ENCODE results near the gene LAIR2.

Gene LAIR2

GRCh38 chr19:54457773-54458647 is 44.6 kb upstream of the LAIR2 start:
- H3K4me3 ChIP-seq (replicated peaks; ENCODE audit: low read depth, low read length), result no peak overlapping the region
- DNase-seq (ENCODE audit: extremely low read depth, low read depth), result no peak
- no peak for TF ChIP-seq CTCF (IDR thresholded peaks at IDR 0.05; ENCODE audit: low read depth, low read length, missing control alignments)

GRCh38 chr19:54458648-54459281 is 43.9 kb upstream of the LAIR2 start:
- no peak for TF ChIP-seq CTCF (IDR thresholded peaks at IDR 0.05; ENCODE audit: low read depth, low read length, missing control alignments)
- DNase-seq (ENCODE audit: extremely low read depth, low read depth), result no peak
- H3K4me3 ChIP-seq (replicated peaks; ENCODE audit: low read depth, low read length), result no peak overlapping the region

DNA sequence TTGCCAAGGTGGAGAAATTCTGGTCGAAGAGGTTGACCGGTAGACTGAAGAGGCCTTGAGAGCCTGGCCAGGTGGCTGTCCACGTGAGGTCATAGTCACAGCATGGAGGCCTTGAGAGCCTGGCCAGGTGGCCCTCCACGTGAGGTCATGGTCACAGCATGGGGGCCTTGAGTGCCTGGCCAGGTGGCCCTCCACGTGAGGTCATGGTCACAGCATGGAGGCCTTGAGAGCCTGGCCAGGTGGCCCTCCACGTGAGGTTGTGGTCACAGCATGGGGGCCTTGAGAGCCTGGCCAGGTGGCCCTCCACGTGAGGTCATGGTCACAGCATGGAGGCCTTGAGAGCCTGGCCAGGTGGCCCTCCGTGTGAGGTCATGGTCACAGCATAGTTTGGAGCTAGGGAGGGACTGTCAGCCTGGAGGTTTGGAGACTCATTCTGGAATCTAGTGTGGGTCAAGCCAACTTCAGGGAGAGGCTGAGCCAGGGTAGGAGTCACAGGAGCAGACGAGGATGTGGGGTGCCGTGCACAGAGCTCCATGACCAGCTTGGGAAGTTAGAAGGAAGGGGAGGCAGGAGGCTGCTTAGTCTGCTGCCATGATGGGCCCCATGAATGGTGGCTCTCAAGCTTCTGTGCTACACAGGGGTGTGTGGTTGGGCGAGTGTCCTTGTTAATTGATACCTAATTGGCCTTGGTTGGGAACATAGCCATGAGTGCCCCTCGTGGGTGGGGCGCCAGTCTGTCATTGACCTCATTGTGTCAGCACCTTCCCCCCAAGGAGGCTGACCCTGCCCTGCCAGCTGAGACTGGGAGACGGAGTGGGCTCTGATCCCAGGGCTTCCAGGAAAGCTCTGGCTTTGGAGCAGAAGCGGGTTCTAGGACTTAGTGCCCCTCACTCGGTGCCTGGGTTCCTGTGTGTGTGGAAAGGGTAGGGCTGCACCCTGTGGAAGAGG is 43.1 kb upstream of the LAIR2 start:
- no peak overlapping the region for H3K4me3 ChIP-seq (replicated peaks; ENCODE audit: low read depth, low read length)
- no peak for TF ChIP-seq CTCF (IDR thresholded peaks at IDR 0.05; ENCODE audit: low read depth, low read length, missing control alignments)
- no peak for DNase-seq (ENCODE audit: extremely low read depth, low read depth)

DNA sequence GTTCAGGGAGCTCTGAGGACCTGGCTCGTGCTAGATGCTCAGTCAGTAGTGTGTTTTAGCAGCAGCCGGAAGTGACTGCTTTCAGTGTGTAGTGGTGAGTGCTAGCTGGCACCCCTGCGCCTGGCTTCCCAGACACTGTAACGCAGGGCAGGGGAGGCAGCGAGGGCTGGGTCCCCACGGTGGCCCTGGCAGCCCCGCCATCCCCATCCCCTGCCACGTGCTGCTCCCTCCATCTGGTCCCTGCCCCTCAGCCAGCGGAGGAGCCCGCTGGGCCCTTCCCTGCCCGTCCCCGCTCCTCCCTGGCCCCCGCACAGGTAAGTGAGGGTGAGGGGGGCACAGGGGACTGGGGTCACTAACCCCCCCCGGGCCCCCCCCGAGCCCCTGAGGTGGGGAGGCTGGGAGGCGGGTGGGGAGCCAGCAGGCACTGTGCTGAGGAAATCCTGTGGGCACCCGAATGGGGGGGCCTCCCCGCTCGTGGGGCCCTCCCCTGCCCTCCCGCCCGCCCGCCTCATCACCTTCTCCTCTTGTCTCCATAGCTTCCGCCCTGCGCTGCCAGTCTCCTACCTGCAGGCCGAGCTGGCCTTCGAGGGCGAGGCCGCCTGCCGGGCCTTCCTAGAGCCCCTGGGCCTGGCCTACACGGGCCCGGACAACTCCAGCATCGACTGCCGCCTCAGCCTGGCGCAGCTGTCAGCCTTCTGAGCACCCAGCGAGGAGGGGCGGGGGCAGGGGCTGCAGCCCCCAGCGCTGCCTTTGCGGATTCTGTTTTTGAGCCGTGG is 42.2 kb upstream of the LAIR2 start:
- DNase-seq (ENCODE audit: extremely low read depth, low read depth), result no peak
- H3K4me3 ChIP-seq (replicated peaks; ENCODE audit: low read depth, low read length), result no peak overlapping the region
- no peak for TF ChIP-seq CTCF (IDR thresholded peaks at IDR 0.05; ENCODE audit: low read depth, low read length, missing control alignments)

GRCh38 chr19:54461210-54461609 is 41.4 kb upstream of the LAIR2 start:
- TF ChIP-seq CTCF (IDR thresholded peaks at IDR 0.05; ENCODE audit: low read depth, low read length, missing control alignments), result no peak
- DNase-seq (ENCODE audit: extremely low read depth, low read depth), result no peak
- no peak overlapping the region for H3K4me3 ChIP-seq (replicated peaks; ENCODE audit: low read depth, low read length)

- peak overlapping the region; percentile 52 for H3K4me3 ChIP-seq (replicated peaks; ENCODE audit: low read depth, low read length)
- no peak for TF ChIP-seq CTCF (IDR thresholded peaks at IDR 0.05; ENCODE audit: low read depth, low read length, missing control alignments)
- no peak for DNase-seq (ENCODE audit: extremely low read depth, low read depth)
Observed at GRCh38 chr19:54461613-54462012, 41.0 kb upstream of the LAIR2 start.

All from HFF-Myc (cell line).